Kidney glomerular epithelial cell (primary cell): ENCODE data around the gene LATS2.

Experiments
- DNase-seq: peaks from one replicate; lab custom pipeline; 2025; lab: John Stamatoyannopoulos, UW

LATS2 gene

GRCh38 chr13:20993661-20994440 is 67.5 kb downstream of the LATS2 start:
- DNase-seq, result peak; percentile 67

- no peak for DNase-seq
These were observed 68.2 kb downstream of the LATS2 start for GRCh38 chr13:20993211-20993610.

GRCh38 chr13:20991741-20992520 is 69.5 kb downstream of the LATS2 start:
- no peak for DNase-seq

- DNase-seq, result no peak
These were observed 70.4 kb downstream of the LATS2 start for GRCh38 chr13:20990910-20991525.

GRCh38 chr13:20989656-20990321 is 71.6 kb downstream of the LATS2 start:
- DNase-seq, result no peak

GRCh38 chr13:20988909-20989655 is 72.3 kb downstream of the LATS2 start:
- DNase-seq, result no peak

GRCh38 chr13:20988033-20988908 is 73.1 kb downstream of the LATS2 start:
- DNase-seq, result no peak

- DNase-seq, result no peak
These were observed 73.8 kb downstream of the LATS2 start for GRCh38 chr13:20987599-20987998.

GRCh38 chr13:20984879-20985278 is 76.5 kb downstream of the LATS2 start:
- DNase-seq, result no peak

GRCh38 chr13:20983386-20983785 is 78.0 kb downstream of the LATS2 start:
- DNase-seq, result no peak

GRCh38 chr13:20981370-20982095 is 79.9 kb downstream of the LATS2 start:
- DNase-seq, result no peak

GRCh38 chr13:20980899-20981298 is 80.5 kb downstream of the LATS2 start:
- DNase-seq, result no peak

GRCh38 chr13:20980430-20980829 is 81.0 kb downstream of the LATS2 start:
- DNase-seq, result no peak

- no peak for DNase-seq
These were observed 84.0 kb downstream of the LATS2 start for GRCh38 chr13:20977394-20977793.

- no peak for DNase-seq
These were observed 86.3 kb downstream of the LATS2 start for GRCh38 chr13:20974981-20975585.

- no peak for DNase-seq
These were observed 87.4 kb downstream of the LATS2 start for GRCh38 chr13:20973886-20974425.

- DNase-seq, result no peak
These were observed 88.7 kb downstream of the LATS2 start for GRCh38 chr13:20972731-20973130.

- peak; percentile 10 for DNase-seq
These were observed 92.2 kb downstream of the LATS2 start for GRCh38 chr13:20969182-20969581.

GRCh38 chr13:20968745-20969144 is 92.6 kb downstream of the LATS2 start:
- peak; percentile 20 for DNase-seq
